ENCODE results near the gene RHOBTB3.
A peak's percentile ranks its signal among the peaks of the same experiment; 100 is the strongest.
"Not testable (repeated sequence)": the region's sequence is repeated elsewhere in the genome, so short reads cannot be mapped to it uniquely, and the experiment has no call there.

Gene RHOBTB3, protein sequence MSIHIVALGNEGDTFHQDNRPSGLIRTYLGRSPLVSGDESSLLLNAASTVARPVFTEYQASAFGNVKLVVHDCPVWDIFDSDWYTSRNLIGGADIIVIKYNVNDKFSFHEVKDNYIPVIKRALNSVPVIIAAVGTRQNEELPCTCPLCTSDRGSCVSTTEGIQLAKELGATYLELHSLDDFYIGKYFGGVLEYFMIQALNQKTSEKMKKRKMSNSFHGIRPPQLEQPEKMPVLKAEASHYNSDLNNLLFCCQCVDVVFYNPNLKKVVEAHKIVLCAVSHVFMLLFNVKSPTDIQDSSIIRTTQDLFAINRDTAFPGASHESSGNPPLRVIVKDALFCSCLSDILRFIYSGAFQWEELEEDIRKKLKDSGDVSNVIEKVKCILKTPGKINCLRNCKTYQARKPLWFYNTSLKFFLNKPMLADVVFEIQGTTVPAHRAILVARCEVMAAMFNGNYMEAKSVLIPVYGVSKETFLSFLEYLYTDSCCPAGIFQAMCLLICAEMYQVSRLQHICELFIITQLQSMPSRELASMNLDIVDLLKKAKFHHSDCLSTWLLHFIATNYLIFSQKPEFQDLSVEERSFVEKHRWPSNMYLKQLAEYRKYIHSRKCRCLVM

DNA sequence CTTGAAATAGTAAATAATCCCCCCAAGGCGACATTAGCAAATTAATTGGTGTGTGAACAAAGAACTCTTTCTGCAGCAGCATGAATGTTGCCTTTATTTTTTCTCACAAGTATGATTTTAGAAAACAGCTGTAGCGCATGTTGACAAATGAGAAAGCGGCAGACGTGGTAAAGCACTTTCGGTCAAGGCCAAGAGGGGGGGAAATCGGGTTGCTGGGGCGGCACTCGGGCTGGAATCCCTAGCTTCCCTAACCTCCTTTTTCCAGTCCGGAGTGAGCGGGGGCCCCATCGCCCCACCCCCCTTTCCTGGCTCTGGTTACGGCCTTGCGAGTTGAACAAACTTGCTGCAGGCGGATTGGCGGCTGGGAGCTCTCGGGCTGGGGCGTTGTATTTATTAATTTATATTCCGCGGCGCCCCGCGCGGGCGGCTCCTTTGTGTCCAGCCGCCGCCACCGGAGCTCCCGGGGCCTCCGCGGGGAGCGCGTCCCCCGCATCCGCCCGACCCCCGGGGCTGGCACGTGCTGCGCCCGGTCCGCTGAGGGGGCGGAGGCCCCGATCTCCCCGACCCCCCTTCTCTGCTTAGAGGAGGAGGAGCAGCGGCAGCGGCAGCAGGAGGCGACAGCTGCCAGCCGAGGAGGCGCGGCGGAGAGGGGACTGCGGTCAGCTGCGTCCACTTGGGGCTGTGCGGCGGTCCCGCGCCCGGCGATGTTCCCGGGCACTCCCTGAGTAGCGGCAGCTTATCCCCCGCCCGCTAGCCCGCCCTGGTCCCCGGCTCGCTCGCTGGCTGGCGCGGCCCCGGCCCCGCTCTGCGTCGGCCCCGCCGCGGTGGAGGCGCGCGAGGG is at the start of gene RHOBTB3:
RHOBTB3 (plus strand) TSS at position 607 of the 841 bp plus-strand sequence. CDS start 347 bp downstream, outside the sequence.
- DNase-seq: peak; percentile 9

DNA sequence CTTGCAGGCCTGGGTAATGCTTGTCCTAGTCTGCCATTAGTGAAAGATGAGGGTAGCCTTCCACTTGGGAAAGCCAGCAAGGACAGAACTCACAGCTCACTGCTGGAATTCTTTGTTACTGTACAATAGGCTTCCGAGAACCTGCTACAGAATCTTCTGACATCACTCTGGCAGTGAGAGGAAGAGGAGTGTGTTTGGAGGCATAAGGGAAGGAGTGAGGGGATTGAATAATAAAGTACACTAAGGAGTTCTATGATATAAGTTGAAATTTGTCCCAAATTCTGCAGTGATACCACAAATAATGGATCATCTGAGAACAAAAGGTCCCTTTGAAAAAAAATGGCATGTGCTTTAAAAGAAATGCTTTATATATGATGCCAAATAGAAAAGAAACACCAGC is 48.2 kb upstream of the RHOBTB3 start, which contains the start of gene SPATA9:
SPATA9 (minus strand) TSS at position 101 of the 400 bp plus-strand sequence. CDS start 137 bp downstream, outside the sequence.
- DNase-seq: no peak

DNA sequence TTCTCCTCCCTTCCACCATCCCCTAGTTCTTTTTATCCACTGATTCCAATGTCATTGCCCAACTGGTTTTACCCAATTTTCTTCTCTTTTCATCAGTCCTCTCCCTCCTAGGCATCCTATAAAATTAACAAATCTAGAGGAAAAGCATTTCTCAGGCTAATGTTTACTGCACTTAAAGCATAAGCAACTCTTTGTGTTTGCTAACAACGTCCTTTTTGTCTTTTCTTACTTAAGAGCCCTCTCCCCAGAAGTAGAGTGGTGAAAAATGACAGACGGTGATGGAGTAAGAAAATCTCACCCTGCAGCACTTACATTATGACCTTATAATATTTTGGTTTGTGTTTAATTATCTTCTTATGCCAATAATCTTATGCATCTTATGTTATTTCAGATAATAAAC is 46.8 kb upstream of the RHOBTB3 start:
- no peak for DNase-seq

DNA sequence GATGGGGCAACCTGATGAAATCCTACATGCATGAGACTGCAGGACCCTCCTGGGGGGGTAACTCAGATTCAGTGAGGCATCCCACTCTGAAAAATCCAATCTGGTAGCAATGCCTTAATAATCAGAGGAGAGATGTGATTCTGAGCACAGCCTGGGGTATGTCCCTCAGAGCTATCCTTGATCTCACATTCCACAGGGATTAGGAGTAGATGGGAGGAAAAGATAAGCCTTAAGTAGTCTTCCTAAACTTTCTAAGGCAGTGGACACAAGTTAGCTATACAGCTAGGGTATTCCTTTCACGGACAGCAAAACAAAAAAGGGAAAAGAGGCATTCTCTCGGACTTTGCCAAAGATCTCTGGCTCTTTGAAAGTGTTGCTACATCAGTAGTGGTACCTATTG is 44.5 kb upstream of the RHOBTB3 start:
- no peak for DNase-seq

DNA sequence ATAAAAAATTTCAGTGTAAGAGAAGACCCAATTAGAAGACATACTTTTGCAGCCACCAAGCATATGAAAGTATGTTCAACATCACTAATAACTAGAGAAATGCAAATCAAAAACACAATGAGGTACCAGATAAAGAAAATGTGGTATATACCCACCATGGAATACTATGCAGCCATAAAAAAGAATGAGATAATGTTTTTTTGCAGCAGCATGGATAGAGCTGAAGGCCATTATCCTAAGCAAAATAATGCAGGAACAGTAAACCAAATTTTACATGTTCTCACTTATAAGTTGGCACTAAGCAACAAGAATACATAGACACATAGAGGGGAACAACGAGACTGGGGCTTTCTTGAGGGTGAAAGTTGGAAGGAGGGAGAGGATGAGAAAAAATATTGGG is 41.5 kb upstream of the RHOBTB3 start:
- DNase-seq: no peak

DNA sequence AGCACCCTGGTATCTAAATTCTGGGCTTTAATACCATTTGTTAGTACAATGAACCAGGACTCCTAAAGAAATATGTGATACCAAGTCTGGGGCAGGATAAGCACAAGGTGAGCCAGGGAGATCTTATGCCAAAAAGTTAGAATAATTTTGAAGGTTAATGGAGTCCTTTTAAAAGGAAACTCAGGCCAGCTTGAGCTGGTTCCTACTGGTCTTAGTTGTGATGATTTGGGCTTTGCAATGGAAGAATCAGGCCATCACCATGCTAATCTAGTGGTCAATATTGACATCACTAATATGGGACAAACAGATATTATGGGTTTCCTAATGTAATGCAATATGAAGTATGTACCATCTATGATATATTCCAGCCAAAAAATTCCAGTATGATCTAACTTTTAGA is 40.8 kb upstream of the RHOBTB3 start:
- no peak for DNase-seq

DNA sequence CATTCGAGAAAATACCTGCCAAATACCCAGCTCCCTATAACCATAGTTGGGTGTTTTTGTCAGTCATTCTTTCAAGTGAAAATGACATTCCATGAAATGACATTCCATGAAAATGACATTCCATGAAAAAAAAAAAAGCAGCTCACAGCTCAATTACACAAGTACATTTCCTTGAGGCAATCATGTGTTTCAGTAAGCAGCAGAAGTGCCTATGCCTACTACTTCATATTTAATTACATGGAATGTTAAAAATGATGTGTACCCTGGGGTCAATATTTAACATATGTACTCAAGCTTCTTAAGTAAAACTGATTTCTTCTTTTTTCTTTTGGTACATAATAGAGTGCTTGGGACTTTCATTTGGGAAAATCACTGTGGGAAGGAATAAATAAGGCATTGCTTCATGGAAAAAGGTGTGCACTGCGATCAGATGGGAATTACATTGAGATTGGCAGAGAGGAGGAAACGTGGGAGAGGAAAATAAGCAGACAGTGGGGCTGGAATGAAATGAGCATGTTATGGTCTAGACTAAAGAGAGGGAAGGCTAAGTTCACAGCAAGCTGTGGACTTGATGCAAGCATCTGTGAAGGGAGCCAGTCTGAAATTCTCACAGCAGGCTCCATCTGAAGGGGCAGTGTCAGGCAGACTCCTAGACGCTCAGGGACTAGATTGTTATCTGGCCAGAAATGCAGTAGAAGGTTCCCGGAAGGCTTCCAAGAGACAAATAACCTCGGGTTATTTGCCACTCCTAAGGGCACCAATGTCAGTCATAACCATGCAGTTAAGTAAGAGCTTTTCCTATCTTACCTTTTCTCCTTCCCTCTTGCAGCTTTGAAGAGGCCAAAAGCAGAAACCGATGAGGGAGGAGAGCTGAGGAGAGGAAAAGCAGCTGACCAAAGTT is 33.1 kb upstream of the RHOBTB3 start:
- no peak for DNase-seq

DNA sequence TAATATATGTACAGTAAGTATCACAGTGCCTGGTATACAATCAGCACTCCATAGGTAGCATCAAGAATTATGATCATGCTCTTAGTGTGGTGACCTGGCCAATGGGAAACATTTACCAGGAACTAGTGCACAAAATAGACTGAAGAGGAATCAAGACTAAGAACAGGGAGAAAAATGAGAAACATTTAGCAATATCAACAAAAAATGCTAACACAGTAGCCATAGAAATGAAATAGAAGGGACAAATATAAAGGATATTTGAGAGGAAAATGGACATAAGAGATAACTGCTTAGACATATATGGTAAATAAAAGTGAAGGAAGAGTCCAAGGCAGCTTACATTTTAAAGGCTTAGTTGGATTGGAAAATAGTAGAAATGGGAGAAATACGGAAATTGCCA is 31.8 kb upstream of the RHOBTB3 start:
- DNase-seq: no peak

DNA sequence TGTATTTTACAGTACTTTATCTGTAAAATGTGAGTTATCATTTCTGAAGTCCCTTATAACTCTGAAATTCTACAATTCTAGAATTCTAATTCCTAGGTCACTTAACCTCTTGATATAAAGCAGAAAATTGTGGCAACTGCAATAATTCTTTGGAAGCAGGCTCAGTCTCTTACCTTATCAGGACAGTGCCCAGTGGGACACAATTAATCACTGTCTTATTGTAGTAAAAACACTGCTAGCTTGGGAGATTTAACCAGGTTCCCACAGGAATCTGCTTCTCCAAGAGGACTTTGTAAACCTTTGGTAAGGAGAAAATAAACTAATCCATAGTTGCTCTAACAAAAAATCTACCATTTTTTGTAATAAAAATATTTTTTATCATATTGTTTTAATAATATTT is 30.1 kb upstream of the RHOBTB3 start:
- no peak for DNase-seq

DNA sequence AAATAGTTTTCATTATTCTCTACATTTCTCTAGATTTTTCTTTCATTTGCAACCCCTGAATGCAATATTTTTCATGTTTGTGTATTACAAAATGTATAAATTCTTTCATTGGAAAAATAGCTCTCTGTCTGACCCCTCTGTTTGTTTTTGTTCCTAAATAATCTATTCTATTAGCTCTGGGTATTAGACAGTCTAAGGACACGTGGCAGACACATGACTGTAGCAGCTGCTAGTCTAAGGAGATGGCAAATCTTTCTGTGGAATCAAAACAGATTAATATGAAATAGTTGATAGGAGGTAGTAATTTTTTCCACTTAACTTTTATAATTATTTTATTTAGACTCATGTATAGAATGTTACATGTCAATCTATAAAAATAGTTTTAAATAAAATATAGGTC is 27.0 kb upstream of the RHOBTB3 start:
- no peak for DNase-seq

DNA sequence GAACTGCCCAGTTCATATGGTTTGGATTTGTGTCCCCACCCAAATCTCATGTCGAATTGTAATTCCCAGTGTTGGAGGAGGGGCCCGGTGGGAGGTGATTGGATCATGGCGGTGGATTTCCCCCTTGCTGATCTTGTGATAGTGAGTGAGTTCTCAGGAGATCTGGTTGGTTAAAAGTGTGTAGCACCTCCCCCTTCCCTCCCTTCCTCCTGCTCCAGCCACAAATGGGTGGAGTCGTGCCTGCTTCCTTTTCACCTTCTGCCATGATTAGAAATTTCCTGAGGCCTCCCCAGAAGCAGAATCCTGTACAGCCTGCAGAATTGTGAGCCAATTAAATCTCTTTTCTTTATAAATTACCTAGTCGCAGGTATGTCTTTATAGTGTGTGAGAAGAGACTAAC is 24.9 kb upstream of the RHOBTB3 start:
- DNase-seq: not testable (repeated sequence)

DNA sequence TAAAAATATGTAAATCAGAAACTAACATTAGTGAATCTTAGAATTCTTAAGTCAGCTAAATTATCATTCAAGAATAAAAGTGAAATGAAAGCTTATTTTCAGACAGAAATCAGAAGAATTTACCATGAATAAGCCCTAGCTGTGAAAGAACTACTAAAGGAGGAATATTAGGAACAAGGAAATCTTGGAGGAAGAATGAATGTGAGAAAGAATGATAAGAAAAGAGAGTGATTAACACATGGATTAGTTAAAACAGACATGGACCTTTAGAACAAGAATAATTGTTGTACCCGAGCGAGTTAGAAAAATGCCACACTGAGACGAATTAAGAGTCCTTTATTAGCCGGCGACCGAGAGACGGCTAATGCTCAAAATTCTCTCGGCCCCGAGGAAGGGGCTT is 24.1 kb upstream of the RHOBTB3 start:
- no peak for DNase-seq

DNA sequence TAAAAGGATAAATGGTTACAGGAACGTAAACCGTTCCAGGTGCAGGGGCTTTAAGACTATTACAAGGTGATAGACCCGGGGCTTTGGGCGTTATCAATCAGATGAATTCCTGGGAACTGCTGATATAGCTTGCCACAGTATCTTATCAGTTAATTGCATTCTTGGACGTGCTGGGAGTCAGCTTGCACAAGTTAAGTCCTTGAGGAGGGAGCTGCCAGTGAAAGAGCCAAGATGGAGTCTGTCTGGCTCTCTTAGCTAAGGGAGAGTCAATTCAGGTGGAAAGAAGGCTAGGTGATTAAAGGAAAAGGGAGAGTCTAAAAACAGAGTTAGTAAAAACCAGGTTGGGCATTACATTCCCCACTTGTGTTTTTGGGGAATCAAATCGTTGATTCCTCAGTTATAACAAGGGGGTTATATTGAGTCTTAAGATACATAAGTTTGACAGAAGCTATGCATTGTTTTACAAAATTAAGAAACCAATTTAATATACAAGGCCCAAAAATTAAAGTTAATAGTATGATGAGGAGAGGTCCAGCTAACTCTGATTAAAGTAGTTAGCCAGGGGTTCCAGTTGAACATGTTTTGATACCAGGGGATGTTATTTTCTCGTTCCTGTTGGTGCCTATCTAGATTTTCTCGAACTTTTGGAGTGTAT is 23.5 kb upstream of the RHOBTB3 start:
- not testable (repeated sequence) for DNase-seq

DNA sequence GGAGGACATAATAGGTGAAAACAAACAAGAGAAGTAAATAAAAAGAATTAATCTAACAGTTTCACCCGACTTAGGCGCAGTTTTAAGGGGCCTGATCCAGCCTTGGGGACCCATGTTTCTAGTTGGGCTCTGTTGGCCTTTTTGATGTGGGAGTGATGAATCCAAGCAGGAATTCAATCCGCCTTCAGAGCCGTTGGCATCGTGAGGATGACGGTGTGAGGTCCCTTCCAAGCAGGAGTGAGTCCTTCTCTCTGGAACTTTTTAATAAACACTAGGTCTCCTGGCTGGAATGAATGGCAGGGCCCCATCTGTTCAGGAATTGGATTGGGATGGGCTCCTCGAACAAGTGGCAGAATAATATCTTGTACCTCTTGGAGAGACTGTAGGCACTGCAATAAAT is 22.3 kb upstream of the RHOBTB3 start:
- DNase-seq: no peak

DNA sequence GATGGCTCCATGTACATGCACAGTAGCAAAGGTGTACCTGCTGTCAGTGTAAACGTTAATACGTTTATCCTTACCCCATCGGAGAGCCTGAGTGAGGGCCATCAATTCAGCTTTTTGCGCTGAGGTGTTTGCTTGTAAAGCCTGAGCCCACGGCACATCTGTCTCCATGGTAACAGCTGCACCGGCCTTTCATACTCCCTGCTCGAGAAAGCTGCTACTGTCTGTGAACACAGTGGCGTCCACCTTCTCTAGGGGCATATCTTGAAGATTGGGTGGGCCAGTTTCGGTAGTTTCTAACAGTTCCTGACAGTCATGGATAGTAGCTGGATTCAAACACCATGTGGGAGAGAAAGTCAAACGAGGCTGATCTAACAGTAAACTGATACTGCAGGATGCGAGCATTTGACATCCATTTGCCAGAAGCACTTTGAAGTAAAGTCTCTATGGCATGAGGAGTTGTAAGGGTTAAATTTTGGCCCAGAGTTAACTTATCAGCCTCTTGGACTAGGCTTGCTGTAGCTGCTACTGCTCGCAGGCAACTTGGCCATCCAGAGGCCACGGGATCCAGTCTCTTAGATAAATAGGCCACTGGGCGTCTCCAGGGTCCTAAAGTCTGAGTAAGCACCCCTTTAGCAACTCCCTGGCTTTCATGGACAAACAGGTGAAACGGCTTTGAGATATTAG is 21.0 kb upstream of the RHOBTB3 start:
- DNase-seq: no peak

DNA sequence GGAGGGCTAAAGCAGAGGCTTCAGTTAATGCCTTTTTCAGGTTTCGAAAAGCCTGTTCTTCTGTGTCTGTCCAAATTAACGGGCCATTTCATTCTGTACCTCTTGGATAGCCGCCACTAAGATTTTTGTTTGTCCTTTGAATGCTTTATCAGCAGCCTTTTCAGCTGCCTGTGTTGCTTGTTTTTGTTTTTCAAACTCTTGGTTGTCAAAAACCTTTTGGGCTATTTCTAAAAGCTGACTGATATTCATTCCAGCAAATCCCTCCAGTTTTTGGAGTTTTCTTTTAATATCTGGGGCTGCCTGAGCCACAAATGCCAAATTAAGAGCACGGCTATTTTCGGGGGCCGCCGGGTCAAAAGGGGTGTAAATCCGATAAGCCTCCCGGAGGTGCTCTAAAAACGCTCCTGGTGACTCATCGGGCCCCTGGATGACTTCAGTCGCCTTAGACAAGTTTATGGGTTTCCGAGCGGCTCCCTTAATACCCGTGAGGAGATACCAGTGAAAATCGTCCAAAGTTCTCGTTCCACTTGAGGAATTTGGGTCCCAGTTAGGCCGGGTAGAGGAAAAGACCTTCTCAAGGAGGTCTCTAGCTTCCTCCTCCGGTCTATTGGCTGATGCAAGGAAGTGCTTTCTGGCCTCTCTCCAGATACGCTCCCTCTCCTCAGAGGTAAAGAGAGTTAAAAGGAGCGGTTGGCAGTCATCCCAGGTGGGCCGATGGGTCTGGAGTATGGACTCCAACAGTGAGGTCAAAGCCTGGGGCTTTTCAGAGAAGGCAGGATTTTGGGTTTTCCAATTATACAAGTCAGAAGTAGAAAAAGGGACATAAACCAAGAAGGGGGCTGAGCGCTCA is 20.3 kb upstream of the RHOBTB3 start:
- not testable (repeated sequence) for DNase-seq

DNA sequence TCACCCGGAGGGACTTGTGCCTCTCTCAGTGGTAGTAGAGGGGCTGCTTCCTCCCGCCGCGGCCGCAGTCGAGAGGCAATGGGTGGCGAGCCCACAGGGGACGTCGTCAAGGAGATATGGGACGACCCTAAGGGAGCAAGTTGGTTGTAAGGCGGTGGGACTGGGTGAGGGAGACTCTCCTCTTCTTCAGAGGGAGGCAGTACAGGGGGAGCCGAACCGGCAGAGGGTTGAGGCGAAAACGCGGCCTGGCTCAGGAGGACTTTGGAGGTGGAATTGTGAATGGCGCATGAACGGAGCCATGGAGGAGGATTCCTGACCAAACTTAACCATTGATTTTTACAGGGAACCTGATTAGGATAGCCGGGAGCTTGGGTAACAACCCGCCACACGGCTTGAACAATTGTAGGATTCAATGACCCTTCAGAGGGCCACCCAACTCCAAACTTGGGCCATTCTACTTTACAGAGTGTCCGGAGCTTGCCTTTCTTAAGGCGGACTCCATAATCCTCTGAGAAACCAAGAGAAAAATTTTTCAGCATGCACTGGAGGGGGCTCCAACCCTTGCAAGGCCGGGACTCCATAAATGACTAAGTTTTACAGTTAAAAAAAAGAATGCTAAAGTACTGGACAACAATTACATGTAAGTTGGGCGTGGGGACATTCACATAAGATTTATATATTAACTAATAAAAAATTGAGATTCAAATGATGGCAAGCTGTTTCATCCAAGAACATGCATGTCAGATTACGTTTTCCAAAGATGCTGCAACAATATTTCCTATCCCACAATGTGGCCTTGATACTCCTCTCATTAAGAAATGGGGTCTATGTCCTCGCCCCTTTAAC is 19.4 kb upstream of the RHOBTB3 start:
- DNase-seq: no peak

DNA sequence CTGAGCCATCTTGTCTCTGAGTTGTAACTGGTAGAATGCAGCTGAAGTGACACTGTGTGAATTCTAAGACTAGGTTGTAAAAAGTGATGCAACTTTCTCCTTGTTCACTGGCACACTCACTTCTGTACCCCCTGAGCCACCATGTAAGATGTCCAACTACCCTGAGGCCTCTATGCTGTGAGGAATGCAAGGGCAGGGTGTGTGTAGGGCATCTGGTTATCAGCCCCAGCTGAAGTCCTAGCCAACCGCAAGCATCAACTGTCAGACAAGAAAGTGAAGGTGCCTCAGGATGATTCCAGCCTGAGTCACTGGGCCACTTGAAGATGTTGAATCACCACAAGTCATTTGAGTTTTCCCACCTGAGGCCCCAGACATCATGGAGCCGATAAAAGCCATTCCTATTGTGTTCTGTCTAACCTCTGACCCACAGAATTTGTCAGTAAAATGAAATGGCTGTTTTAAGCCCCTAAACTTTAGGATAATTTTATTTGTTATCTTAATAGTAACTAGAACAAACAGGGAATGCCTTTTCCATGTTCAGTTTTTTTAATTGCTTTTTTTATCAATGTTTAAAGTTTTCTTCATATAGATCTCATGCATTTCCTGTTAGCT is 18.7 kb upstream of the RHOBTB3 start:
- DNase-seq: no peak

DNA sequence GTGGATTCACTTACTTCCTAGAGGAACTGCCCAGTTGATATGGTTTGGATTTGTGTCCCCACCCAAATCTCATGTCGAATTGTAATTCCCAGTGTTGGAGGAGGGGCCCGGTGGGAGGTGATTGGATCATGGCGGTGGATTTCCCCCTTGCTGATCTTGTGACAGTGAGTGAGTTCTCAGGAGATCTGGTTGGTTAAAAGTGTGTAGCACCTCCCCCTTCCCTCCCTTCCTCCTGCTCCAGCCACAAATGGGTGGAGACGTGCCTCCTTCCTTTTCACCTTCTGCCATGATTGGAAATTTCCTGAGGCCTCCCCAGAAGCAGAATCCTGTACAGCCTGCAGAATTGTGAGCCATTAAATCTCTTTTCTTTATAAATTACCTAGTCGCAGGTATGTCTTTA is 17.9 kb upstream of the RHOBTB3 start:
- not testable (repeated sequence) for DNase-seq
